Right atrium auricular region (tissue), 2 donors: Measurements from ENCODE around the gene TMEM135. TPM values are rescaled to one million over a fixed set of nuclear protein-coding genes. Genes with fewer than 3 reads are reported as not detected.

Source experiments
- DNase-seq: peaks from one replicate; pipeline ENCODE4 v3.0.0-alpha.2; 2019; ENCODE audit warnings: low spot score
- H3K27ac ChIP-seq, 2 donors: fragments of 200-600 bp; sonication (generic); 1 replicate in 1 of 2; 2 replicates in 1 of 2; pipeline ENCODE4 v1.5.1; 2016 to 2019
- H3K27me3 ChIP-seq, 2 donors: fragments of 200-600 bp; sonication (generic); one replicate each; pipeline versions ENCODE4 v1.5.1 to v1.6.0; 2017 to 2019
- H3K36me3 ChIP-seq: fragments of 200-600 bp; sonication (generic); one replicate; pipeline ENCODE4 v1.5.1; 2016
- H3K4me1 ChIP-seq, 2 donors: fragments of 200-600 bp; sonication (generic); one replicate each; pipeline versions ENCODE4 v1.5.1 to v1.6.0; 2017 to 2019
- H3K4me3 ChIP-seq, 2 donors: fragments of 200-600 bp; sonication (generic); 1 replicate in 1 of 2; 2 replicates in 1 of 2; pipeline ENCODE4 v1.5.1; 2017 to 2019; ENCODE audit warnings: mild to moderate bottlenecking in 1 of 2, moderate library complexity in 1 of 2
- H3K9me3 ChIP-seq, 2 donors: fragments of 200-600 bp; sonication (generic); one replicate each; pipeline ENCODE4 v1.5.1; 2019
- total RNA-seq, 2 donors: library from RNA; depleted of rRNA; stranded (reverse); fragments of >200 nt; gene quantifications; one replicate each; pipeline ENCODE4 v1.1.0, GENCODE V29; 2016
- TF ChIP-seq, protein P1 (sequence below), 2 donors: fragments of 200-600 bp; sonication (generic); IDR thresholded peaks; one replicate each; pipeline ENCODE4 v1.5.1; 2019; ENCODE audit warnings: antibody characterized with exemption in 2 of 2

TMEM135 gene
- total RNA-seq, 2 donors from 2014 or later, result 12.2 to 13.0 TPM

DNA sequence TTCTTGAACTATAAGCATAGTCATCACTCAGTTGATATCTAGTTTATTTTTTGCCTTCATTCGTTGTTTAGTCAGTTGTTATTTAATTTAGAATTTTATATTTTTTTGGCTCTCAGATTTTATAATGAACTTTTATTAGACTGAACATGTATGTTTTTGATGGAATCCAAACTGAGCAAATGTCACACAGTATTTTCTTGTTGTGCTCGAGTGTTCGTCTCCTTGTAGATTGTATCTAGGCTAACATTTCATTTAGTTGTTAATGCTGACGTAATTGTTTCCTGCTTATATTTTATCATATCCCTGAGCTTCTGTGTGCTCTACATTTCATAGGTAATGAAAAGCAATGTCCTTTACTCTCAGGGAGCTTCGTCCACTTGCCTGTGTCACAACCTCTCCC lies 286.2 kb downstream of the TMEM135 start:
- peaks cover 13% of the 10 kb centered on the region for H3K36me3 ChIP-seq
- no peaks in the 10 kb centered on the region for H3K9me3 ChIP-seq
- no peak overlapping the region for H3K4me3 ChIP-seq
- TF ChIP-seq, protein P1, sequence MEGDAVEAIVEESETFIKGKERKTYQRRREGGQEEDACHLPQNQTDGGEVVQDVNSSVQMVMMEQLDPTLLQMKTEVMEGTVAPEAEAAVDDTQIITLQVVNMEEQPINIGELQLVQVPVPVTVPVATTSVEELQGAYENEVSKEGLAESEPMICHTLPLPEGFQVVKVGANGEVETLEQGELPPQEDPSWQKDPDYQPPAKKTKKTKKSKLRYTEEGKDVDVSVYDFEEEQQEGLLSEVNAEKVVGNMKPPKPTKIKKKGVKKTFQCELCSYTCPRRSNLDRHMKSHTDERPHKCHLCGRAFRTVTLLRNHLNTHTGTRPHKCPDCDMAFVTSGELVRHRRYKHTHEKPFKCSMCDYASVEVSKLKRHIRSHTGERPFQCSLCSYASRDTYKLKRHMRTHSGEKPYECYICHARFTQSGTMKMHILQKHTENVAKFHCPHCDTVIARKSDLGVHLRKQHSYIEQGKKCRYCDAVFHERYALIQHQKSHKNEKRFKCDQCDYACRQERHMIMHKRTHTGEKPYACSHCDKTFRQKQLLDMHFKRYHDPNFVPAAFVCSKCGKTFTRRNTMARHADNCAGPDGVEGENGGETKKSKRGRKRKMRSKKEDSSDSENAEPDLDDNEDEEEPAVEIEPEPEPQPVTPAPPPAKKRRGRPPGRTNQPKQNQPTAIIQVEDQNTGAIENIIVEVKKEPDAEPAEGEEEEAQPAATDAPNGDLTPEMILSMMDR (IDR thresholded peaks at IDR 0.05), result no peak
- no peak for DNase-seq
- no peaks in the 10 kb centered on the region for H3K4me1 ChIP-seq
- H3K27ac ChIP-seq, result no peak overlapping the region
- no peaks in the 10 kb centered on the region for H3K27me3 ChIP-seq

DNA sequence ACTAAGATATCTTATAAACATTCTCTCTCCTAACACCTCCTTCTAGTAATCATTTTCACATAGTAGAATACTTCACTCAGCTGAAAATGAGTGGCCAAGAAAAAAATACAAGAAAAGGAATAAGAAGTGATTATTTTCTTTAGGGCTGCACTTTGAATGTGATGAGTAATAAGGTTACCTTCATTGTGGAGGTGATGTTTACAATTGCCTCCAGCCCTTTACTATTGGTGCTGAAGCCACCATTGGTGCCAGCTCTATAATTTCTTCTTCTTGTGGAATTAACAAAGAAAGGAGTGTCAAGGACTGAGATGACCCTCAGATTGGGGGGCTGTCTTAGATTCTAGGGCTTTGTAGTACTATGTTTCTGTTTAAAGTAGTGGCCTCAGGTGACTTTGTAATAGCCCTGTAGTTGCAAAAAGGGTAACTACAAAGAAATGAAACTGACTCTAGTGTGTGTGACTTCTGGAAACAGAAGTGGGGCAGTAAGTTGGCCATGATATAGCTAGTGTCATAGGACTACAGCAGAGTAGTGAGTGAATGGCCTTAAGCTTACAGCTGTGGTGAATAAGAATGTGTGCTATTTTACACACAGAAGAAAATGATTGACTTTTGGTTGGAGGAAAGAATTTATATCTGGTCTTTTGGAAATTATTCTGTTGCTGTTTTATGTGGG lies 287.2 kb downstream of the TMEM135 start:
- no peaks in the 10 kb centered on the region for H3K9me3 ChIP-seq
- H3K36me3 ChIP-seq, result peaks cover 13% of the 10 kb centered on the region
- no peak overlapping the region for H3K4me3 ChIP-seq
- no peak for DNase-seq
- H3K4me1 ChIP-seq, result no peaks in the 10 kb centered on the region
- TF ChIP-seq, protein P1 (IDR thresholded peaks at IDR 0.05), result no peak
- no peak overlapping the region for H3K27ac ChIP-seq
- H3K27me3 ChIP-seq, result no peaks in the 10 kb centered on the region

DNA sequence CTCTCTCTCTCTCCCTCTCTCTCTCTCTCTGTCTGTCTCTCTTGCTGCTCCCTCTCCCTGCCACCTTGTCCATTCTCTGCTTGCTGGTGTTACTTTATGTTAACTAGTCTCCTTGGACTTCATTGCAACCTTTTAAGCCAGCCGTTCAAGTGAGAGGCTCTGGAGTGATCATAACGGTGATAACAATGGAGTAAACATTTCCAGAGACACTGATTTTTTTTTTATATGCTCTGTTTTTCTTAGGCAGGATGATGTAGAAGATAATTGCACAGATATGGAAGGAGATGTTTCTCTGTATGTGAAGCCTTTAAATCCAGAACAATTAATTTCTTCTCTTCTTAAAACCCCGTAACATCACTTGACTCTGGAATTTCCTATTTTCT lies 287.7 kb downstream of the TMEM135 start:
- peaks cover 13% of the 10 kb centered on the region for H3K36me3 ChIP-seq
- TF ChIP-seq, protein P1 (IDR thresholded peaks at IDR 0.05), result no peak
- no peak for DNase-seq
- no peaks in the 10 kb centered on the region for H3K4me1 ChIP-seq
- H3K27ac ChIP-seq, result no peak overlapping the region
- no peaks in the 10 kb centered on the region for H3K27me3 ChIP-seq
- no peaks in the 10 kb centered on the region for H3K9me3 ChIP-seq
- H3K4me3 ChIP-seq, result no peak overlapping the region

DNA sequence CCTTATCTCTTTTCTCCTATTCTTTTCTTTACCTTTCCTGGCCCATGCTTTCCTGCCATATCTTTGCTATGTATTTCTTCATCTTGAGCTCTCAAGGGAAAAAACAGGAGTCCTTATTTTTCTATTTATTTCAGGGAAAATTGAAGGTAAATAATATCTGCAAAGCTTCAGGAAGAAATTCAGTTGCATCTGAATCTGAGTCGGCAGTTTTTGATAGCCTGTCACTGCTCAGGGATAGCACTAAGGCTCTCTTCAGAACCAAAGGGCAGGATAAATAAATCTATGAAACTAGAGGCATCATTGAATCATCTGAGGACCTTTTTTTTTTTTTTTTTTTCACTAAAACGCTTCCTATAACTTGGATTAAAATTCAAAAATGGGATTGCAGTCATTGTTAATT lies 288.9 kb downstream of the TMEM135 start:
- Histone ChIP-seq H3K27ac (no peak overlapping the region), H3K4me1 (no peaks in the 10 kb centered on the region), H3K27me3 (no peaks in the 10 kb centered on the region), H3K4me3 (no peak overlapping the region), H3K36me3 (peaks cover 5% of the 10 kb centered on the region), H3K9me3 (no peaks in the 10 kb centered on the region)
- DNase-seq, result no peak
- TF ChIP-seq, protein P1 (IDR thresholded peaks at IDR 0.05), result no peak

DNA sequence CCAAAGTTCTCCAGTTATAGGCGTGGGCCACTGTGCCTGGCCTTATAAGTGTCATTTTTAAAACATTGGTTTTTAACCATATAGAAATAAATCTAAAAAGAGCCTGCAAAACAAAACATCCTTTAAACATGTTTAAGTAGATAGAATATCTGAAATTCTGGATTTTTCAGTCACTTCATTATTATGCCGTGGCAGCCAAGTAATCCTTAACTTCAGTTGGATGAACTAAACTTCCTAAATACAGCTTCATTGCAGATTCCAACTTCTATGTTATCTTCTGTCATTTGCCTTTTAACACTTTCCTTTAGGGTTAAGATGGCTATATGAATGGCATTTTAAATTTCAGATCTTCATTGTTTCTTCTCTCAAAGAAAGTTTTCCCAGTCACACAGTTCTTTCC lies 291.4 kb downstream of the TMEM135 start:
- Histone ChIP-seq H3K27ac (peak overlapping the region in 1 of 2 donors; percentile 34), H3K27me3 (no peaks in the 10 kb centered on the region), H3K4me1 (no peaks in the 10 kb centered on the region), H3K36me3 (no peaks in the 10 kb centered on the region), H3K9me3 (no peaks in the 10 kb centered on the region), H3K4me3 (no peak overlapping the region)
- no peak for DNase-seq
- TF ChIP-seq, protein P1 (IDR thresholded peaks at IDR 0.05), result no peak

DNA sequence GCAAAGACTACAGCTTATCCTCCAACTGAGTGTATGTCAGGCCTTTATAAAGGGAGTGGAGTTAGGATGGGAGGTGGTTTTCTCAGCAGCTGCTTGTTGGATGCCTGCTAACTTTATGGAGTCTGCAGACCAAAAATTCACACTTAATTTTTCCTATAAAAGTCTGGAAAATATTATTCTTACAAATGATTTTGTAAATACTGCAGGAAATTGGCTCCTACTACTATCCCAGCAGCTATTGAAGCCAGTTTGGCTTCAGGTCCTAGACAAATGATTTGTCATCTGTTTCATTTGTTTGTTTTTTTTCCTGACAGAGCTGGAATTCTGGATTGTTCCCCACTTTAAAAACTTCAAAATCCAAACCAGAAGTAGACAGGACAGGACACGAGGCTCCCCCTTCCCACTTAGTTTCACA lies 292.5 kb downstream of the TMEM135 start:
- peak overlapping the region; percentile 4 to 55 for H3K27ac ChIP-seq
- no peaks in the 10 kb centered on the region for H3K9me3 ChIP-seq

More for the DNA sequence above, 292.5 kb downstream of the TMEM135 start:
- no peak for DNase-seq
- H3K27me3 ChIP-seq, result no peaks in the 10 kb centered on the region
- H3K4me3 ChIP-seq, result no peak overlapping the region
- H3K4me1 ChIP-seq, result no peaks in the 10 kb centered on the region
- TF ChIP-seq, protein P1 (IDR thresholded peaks at IDR 0.05), result no peak
- no peaks in the 10 kb centered on the region for H3K36me3 ChIP-seq
